Stimulated activated CD8-positive, alpha-beta memory T cell treated with anti-CD3 and anti-CD28 coated beads, Interleukin-7, amount 100 ng/mL, for 24 hours (primary cell): Measurements from ENCODE around the gene C1orf53.

Experiments used
- DNase-seq: peaks from one replicate; pipeline ENCODE4 v3.0.0-alpha.2; 2020; ENCODE audit warnings: low read depth

C1orf53 gene

DNA sequence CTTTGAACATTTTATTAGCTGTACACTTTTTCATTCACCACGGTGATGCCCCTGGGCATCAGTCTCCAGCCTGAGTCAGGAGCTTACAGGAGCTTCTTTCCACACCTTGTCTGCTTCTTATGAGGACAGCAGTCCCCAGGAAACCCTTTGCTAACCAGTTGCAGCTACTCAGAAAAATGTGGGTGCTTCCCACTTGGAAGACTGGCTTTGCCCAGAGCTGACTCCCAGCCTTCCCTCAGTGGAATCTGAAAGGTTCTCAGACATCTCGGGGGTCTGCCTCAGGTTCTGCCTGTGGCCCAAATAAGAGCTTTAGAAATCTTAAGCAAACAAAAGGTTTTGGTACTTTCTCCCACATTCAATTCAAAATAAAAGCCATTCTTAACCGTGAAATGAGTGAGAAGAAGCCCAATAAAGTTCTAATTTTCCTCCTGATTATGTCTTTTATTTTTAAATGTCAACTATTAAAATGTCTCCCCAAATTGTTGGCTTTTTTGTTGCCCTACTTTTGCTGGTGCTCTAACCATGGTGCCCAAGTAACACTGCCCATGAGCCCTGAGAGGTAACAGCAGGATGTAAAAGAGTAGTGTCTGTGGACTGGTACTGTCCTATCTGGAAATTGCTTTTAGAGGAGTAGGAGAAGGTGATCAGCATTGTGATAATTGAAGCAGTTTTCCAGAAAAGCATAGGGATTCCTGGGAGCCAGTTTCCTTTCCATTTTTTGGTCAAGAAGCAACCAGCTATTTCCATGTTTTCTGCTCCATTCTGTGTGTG lies 5.6 kb downstream of the C1orf53 start:
- DNase-seq = no peak

DNA sequence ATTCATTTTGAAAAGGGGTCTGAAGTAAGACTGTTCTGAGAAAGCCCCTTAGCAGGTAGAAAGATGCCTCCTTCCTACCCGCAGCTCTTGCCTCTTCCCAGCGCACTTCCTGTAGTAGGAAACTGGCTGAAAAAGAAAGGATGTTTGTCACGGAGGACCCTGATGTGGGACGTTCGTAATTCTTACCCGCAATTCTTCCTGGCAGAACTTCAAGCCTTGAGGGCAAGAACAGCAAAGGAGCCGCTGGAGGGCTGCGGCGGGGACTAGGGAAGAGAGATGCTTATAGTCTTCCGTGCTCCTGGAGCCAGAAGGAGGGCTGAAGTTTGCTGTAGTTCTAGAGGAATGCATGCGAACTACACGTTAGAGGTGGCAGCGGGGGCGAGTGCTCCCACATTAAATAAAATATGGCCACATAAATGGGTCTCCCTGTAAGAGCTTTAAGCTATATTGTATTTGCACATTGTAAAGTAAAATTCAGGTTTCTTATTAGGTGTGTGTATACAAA lies 6.3 kb downstream of the C1orf53 start:
- DNase-seq = no peak

DNA sequence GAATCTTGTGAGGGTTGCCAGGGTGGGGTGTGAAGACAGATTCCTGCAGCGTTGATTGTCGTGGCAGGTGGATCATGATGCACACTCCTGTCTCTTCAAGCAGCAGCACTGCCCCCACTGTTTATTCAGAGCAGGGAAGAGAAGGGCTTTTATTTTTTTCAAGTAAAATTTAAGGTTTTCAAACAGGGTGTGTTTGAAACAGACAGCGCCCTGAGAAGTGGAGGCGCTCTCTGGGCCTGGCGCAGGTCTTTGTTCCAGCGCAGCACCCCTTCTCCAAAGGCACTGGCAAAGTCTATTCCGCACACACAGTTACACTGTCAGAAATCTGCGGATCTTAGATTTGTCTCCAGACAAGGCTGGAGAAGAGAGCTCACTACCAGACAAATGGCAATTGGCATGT lies 7.0 kb downstream of the C1orf53 start:
- no peak for DNase-seq

DNA sequence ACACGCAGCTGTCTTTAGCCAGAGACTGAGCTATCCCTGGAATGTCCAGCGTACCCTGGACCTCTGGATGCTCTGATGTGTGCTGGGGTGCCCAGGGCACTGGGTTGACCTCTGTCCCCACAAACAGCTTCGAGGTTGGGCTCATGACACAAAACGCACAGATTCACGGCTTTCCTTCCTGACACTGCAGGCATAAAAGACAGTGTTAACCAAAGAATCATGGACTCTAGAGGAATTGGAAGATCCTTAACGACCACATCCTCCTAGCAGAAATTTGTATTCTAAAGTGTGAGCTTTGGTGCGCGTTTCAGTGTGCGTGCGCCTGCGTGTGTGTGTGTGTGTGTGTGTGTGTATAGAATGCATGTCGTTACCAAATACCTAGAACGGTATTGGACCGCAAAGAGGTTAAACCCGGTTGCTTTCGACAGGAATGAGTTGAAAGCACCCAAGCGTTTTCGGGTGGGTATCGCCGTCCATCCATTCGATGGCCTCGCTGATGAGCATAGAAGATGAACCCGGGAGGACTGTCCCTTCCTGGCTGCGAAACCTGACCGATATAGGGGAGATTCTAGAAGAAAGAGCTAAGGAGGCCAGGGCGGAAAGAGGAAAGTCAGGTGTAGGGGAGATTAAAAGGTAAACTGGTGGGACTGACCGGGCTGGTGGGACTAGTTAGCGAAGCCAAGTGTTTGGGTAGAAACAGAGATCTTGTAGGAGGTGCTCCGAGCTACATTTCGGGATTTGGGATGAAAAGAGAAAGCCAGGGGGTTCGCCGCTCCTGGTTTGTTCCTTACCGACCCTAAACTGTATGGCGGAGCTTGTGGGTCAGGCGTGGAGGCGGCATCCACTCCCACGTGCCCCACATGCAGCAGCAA lies 7.9 kb downstream of the C1orf53 start:
- DNase-seq = no peak

DNA sequence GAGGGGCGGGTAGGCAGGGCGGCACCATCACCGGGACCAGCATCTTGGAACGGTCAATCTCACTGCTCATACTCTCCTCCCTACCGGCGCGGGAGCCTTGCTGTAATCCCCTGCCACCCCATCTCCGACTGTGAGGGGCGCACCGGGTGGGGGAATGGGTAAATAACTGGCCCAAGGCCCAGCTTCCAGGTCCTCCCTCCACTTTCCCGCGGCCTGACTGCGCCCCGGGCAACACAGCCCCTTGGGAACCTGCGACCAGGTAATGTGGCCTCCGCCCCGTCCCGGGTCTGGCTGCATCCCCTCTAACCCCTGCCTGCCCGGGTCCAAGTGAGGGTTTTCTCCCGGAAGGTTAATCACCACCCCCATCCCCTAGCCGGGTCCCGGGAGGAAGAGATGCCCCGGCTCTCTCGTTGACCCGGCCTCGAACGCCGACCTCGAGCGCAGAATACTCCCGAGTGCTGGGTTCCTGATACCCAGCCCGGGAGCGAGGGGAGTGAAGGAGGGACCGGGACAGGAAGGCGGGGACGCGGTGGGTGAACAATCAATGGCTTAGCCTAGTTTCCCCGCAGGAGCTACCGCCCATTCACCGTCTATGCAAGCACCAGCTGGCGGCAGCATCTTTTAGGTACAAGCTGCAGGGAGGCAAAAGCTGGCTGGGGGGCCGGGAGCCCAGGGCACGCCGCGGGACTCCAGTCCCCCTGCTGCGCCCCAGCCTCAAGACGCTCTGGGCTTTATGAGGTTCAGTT lies 8.9 kb downstream of the C1orf53 start:
- DNase-seq = no peak

DNA sequence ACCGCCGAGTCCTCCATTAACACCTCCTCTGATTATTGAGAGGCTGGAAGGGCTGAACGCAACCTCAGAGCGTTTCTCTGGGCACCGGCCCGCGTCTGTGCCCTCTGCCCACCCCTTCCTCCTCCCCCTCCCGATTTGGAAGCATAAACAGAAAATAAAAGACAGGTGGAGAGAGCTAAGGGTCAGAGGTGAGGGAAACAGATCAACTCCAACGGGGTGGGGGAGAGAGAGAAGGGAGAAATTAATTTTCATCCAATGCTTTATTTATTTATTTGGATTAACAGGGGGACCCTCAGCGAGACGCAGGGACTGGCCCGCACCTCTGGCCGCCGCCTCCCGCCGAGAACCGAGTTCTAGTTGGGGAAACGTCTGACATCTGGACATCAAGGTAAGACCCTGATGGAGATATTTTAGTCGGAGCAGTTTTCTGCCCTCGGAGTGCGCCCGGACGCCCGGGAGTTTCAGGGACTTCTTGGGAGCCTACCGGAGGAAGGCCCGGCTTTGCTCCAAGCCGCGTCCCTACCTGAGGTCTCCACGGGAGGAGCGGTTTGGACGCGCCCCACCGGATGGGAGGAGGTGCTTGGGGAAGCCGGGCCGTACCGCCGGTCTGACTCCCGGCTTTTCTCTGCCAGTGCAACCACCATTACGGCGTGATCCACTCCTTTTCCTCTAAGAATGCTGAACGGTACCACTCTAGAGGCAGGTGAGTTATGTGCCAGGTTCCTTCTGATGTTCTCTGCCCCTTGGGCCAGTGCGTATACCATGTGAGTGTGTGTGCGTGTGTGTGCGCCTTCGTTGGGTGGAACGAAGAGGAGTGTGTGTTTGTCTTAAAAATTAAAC lies 9.6 kb downstream of the C1orf53 start:
- no peak for DNase-seq

DNA sequence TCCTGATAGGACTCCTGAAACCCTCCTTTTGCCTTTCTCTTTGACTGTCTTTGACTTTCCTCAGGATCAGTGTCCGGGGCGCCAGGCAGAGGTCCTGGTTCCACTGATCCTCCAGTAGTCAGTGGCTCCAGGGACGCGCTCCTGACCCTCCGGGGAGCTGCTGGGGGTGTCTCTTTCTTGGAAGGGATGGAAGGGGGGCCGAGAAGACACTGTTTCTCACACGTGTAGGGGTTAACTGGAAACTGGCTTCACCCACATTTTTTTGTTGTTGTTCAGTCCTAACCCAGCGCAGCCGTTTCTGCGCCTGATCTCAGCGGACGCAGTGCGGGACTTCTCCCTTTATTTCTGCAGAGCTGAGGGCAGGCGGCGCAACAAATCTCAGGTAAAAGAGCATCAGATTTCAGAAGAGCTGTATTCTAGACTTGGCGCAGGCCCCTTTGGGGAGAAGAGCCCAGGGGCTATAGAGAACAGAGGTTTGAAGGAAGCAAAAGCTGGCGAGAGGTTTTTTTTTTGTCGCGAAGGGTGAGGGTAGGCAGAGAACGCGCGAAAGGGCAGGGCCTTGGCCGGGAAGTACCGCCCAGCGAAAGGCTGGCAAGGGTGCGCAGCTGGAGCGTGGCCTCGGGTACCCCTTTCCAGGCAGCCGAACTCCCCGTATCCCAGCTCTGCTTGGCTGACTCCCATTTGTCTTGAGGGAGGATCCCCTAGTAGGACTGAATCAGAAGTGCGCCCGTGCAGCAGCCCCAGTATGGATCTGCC lies 10.5 kb downstream of the C1orf53 start:
- no peak for DNase-seq

DNA sequence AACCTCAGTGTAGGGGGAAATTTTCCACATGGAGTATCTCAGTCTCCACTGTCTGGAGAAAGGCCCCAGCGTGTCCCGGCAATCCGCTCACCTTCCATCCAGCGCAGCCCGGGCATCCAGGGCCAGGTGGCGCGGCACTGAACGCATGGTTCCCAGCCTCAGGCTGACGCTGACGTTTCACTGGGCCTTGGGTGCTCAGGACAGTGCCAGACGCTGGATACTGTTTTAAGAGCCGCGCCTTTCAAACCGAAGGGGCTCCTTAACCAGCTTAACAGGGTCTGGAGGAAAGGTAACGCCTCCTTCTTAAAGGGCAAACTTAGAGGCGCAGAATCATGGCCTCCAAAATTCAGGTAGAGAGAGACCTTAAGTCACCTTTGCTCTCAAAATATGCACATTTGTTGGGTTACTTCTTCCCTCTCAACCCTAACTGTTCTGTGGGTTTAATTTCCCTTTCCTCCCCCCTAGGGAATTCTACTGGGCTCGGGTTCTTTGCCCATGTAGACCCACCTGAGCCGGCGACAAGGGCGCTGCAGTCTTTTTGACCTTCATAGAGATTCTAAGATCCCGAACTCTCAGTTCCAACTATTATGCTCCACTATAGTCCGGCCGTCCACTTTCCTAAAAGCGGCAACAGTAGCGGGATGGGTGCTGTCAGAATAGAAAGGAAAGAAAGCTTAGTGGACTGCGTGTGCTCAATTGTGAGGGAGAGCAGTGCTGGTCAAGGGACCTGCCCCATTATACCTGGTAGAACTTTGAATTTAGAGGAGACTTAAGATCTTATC lies 11.3 kb downstream of the C1orf53 start:
- DNase-seq = no peak

DNA sequence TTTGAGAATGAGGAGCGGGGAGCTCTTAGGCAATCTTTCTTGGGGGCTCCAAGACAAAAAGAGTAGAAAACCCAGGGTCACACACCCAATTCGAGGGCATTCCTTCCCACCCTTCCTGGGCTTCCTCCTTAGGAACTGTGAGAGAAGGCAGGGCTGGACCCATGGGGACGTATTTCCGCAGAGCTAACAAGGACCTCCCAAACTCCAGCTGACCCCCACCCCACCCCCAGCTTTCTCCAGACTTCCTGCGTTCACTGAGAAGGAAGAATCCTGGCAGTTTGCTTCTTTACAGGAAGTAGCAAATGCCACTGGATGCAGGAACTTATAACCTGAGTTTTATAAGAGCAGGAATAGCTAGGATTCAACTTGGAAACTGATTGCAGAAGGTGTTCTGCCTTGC lies 12.1 kb downstream of the C1orf53 start:
- DNase-seq = no peak

DNA sequence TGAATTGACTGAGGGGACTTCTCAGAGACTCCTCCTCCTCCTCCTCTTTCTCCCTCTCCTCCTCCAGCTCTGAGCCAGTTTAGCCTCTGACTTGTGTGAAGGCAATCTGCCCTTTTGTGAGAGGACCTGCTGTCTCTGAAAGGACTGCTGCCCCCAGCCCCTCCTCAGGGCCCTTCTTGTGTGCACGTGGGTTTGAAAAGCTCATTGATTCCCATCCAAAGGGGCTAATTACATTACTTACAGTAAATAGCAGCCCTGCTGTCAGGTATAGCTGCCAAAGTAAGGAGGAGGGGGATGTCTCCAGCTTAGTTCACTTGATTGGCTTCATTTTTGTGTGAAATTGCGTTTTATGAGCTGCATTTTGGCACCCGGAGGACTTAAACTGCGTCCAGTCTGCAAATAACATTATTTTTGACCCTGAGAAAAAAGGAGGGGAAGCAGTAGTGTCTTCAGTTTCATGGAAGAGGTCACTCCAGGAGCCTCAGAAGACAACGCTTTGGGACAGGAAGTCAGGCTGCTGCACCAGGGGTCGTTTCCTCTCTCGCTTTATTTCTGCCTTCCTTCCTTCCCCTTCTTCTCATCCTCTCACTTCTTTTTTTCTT lies 12.9 kb downstream of the C1orf53 start:
- DNase-seq = no peak

DNA sequence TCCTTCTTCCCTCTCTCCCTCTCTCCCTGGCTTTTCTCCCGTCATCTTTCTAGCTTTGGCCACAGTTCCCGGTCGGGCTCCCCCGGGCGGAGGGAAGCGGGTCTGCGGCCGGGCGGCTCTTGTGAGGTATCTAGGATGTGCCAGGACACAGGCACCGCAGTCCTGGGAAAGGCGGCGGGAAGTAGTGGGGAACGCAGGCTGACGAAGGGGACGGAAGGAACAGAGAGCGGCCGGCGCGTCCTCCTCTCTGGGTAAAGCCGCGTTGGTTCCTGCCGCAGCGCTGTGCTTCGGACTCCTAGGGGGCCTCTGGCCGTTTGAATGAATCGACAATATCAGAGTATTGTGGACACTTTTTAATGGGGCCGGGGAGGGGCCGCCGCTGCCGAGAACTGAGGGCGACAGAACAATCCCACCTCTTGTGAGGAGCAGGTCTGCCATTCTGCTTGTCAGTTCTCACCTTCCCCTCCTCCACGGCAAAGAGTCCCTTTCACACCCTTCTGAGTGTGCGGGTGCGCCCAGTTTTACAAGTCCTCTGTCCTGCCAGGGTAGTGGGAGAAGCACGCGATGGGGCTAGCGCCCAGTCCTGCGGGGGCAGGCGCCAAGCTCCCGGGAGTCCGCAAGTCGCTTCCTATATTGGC lies 13.6 kb downstream of the C1orf53 start:
- no peak for DNase-seq

DNA sequence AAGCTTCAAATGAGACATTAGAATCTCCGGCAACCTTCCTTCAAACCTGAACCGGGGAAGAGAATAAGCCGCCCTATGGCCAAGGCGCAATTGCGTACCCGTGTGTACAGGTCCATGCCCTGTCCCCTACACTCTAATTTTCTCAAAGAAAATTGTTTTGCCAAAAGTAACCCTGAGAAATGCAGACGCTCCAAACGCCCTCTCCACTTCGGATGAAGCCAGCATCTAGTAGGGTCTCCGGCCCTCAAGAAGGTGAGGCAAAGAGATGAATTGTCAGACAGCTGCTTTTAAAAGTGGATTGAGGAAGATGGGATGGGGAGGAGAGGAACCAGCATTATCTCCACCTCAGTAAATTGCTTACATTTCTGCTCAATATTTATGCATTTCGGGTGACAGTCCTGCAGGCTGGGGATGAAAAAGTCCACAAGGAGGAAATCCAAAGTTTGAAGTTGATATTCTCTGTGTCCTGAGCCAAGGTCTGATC lies 14.1 kb downstream of the C1orf53 start:
- DNase-seq = no peak

DNA sequence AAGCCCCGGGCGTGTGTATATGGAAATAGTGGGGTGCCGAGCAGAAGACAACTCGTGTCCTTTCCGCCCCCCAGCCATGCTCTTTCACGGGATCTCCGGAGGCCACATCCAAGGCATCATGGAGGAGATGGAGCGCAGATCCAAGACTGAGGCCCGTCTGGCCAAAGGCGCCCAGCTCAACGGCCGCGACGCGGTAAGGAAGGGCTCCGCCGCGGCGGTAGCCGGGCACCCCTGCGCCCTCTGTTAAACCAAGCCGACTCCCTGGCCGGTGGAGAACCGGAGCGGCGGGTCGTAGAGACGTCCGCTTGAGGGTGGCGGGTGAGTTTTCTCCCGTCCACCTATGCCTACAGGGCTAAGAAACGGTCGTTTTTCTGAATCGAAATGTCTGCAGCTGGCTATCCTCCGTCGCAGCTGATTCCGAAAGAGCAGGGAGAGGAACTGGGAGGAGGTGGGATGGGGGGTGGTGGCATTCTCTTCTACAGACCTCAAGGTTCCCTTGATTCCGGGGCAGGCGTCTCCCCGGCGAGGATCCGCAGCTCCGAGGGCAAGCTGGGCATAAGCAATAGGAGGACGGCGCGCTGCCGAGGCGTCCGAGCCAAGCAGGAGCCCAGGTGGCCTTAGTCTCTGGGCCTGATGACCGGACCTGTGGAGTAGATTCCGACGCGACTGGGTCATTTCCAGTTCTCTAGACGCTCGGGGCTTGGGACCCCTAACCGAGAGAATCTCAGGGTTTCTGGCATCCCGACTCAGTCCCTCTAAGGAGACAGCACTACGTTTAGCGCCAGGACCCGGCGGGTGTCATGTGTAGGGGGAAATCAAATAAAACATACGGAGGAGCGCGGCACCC lies 15.6 kb downstream of the C1orf53 start:
- no peak for DNase-seq

DNA sequence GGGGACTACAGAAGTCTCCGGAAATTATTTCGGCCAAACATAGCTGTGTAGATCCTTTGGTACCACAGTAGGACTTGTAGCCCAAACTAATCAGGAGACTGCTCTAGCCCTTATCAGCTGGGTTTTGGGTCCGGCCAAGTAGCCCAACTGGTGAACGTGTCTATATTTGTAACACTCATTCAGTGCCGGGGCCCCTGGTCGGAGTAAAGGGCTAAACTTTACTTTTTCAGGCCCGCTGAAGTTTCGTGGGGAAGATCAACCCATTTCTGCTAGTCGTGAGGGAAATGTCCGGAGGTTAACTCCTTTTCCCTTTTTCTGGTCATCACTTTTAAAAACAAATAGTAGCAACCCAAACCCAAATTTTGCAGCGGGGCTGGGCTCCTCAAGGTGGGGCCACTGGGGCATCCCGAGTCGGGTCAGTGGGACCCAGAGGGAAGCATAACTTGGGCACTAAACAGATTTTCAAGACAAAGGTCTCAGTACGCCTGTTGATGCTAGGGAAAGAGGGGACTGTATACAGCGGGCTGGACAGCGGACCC lies 16.4 kb downstream of the C1orf53 start:
- no peak for DNase-seq

DNA sequence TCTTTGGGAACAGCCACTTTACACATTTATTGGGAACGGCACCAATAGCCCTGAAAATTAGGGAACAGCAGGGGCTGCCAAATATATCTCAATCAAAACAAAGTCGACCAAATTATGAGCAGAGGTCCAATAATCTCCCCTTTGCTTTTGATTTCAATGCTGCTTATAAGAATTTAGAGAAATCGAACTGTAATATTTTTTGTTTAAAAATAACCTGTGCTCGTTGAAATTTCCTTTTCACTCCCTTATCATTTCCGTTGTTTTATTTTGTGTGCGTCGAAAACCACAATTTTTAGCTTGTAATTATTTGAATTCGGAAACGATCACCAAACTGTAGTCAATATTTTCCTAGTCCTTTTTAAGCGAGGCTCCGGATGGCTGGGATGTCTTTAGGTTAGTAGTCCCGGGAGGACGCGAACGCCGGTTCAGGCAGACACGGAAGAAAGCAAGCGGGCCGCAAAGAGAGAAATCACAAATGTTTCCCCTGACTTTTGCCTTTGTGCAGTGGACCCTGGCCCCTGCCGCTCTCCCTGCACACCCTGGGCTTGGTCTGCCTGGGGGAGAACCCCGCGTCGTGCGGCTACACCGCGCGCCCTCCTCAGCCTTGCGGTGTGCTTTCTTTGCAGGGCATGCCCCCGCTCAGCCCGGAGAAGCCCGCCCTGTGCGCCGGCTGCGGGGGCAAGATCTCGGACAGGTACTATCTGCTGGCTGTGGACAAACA lies 17.1 kb downstream of the C1orf53 start:
- DNase-seq = no peak

DNA sequence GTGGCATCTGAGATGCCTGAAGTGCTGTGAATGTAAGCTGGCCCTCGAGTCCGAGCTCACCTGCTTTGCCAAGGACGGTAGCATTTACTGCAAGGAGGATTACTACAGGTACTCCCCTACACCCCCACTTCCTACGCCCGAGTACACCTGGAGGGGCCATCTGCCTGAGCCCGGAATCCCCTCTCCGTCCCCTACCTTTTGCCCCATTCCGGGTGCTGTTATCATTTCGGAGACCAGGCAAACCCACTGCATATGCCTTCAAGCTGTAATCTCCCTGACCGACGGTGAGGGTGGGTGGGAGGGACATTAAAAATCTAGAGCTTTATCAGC lies 17.6 kb downstream of the C1orf53 start:
- no peak for DNase-seq
